Measurements from ENCODE around the gene BCAN. TPM values are rescaled to one million over a fixed set of nuclear protein-coding genes. Genes with fewer than 3 reads are reported as not detected.
A peak's percentile ranks its signal among the peaks of the same experiment; 100 is the strongest.

Gene BCAN
- total RNA-seq, 3 donors from 2014 or later (not counting 1 experiment from before 2014, with no cell fraction given): 0.18 to 0.25 (median 0.19) TPM

GRCh38 chr1:156689953-156690674, 48.2 kb downstream of the BCAN start:
- ATAC-seq: no peak
- TF ChIP-seq CTCF (IDR thresholded peaks at IDR 0.05): no peak
- H3K27ac Mint-ChIP-seq: peak overlapping the region in 1 of 2 donors; percentile 21
- no peaks in the 10 kb centered on the region for H3K36me3 Mint-ChIP-seq
- H3K4me3 Mint-ChIP-seq: no peak overlapping the region
- H3K27me3 Mint-ChIP-seq (ENCODE audit: low read depth in 2 of 2): peaks cover 32 to 43% of the 10 kb centered on the region in 2 donors
- no peaks in the 10 kb centered on the region for H3K9me3 Mint-ChIP-seq
- WGBS (ENCODE audit: insufficient coverage): 29% methylated on average over 9 of the region's 10 CpGs
- no peak for DNase-seq
- Histone ChIP-seq H3K27ac (ENCODE audit: low read length) (no peak overlapping the region), H3K4me1 (ENCODE audit: control insufficient read depth, insufficient read depth, low read length) (peaks cover 7% of the 10 kb centered on the region), H3K27me3 (ENCODE audit: control insufficient read depth, insufficient read depth, low read length) (peaks cover 50% of the 10 kb centered on the region), H3K4me3 (ENCODE audit: low read length) (no peak overlapping the region), H3K36me3 (ENCODE audit: control insufficient read depth, insufficient read depth, low read length) (no peaks in the 10 kb centered on the region), H3K9me3 (ENCODE audit: control insufficient read depth, insufficient read depth, low read length) (no peaks in the 10 kb centered on the region)
- H3K4me1 Mint-ChIP-seq: peaks cover 7 to 21% of the 10 kb centered on the region in 2 donors
- intact Hi-C loops (cut with micrococcal nuclease): loop anchor here (1.0 kb wide), 2 partner anchors 35 to 200 kb away; no protein-coding TSS in a partner anchor

- intact Hi-C loops (cut with micrococcal nuclease): no loop called here
- Histone ChIP-seq H3K4me1 (ENCODE audit: control insufficient read depth, insufficient read depth, low read length) (peaks cover 7% of the 10 kb centered on the region), H3K27me3 (ENCODE audit: control insufficient read depth, insufficient read depth, low read length) (peaks cover 50% of the 10 kb centered on the region), H3K27ac (ENCODE audit: low read length) (no peak overlapping the region), H3K36me3 (ENCODE audit: control insufficient read depth, insufficient read depth, low read length) (no peaks in the 10 kb centered on the region), H3K9me3 (ENCODE audit: control insufficient read depth, insufficient read depth, low read length) (no peaks in the 10 kb centered on the region), H3K4me3 (ENCODE audit: low read length) (no peak overlapping the region)
- Mint-ChIP-seq H3K27me3 (ENCODE audit: low read depth in 2 of 2) (peaks cover 32 to 43% of the 10 kb centered on the region in 2 donors), H3K27ac (no peak overlapping the region), H3K36me3 (no peaks in the 10 kb centered on the region), H3K4me3 (no peak overlapping the region), H3K9me3 (no peaks in the 10 kb centered on the region), H3K4me1 (peaks cover 7 to 21% of the 10 kb centered on the region in 2 donors)
- WGBS (ENCODE audit: insufficient coverage): 57% methylated on average over 8 of the region's 8 CpGs
- ATAC-seq (no peak), DNase-seq (no peak)
- TF ChIP-seq CTCF (IDR thresholded peaks at IDR 0.05): no peak
These were observed 48.7 kb downstream of the BCAN start for GRCh38 chr1:156690675-156691036.

GRCh38 chr1:156691191-156691590, 49.3 kb downstream of the BCAN start:
- H3K27me3 ChIP-seq (ENCODE audit: control insufficient read depth, insufficient read depth, low read length): peaks cover 50% of the 10 kb centered on the region
- no peak for ATAC-seq

More at GRCh38 chr1:156691191-156691590, 49.3 kb downstream of the BCAN start:
- Mint-ChIP-seq H3K27me3 (ENCODE audit: low read depth in 2 of 2) (peaks cover 32 to 43% of the 10 kb centered on the region in 2 donors), H3K9me3 (no peaks in the 10 kb centered on the region), H3K4me1 (peaks cover 7 to 21% of the 10 kb centered on the region in 2 donors), H3K36me3 (no peaks in the 10 kb centered on the region), H3K27ac (no peak overlapping the region), H3K4me3 (no peak overlapping the region)
- H3K36me3 ChIP-seq (ENCODE audit: control insufficient read depth, insufficient read depth, low read length): no peaks in the 10 kb centered on the region
- no peak overlapping the region for H3K27ac ChIP-seq (ENCODE audit: low read length)
- no peak for TF ChIP-seq CTCF (IDR thresholded peaks at IDR 0.05)
- DNase-seq: no peak
- peaks cover 7% of the 10 kb centered on the region for H3K4me1 ChIP-seq (ENCODE audit: control insufficient read depth, insufficient read depth, low read length)
- intact Hi-C loops (cut with micrococcal nuclease): no loop called here
- no peak overlapping the region for H3K4me3 ChIP-seq (ENCODE audit: low read length)
- H3K9me3 ChIP-seq (ENCODE audit: control insufficient read depth, insufficient read depth, low read length): no peaks in the 10 kb centered on the region
- 68% methylated on average over 10 of the region's 10 CpGs for WGBS (ENCODE audit: insufficient coverage)

Data from natural killer cell (primary cell).